DND-41 (cell line): ENCODE measurements around the gene LMO1.

Experiments used
- ATAC-seq: fragments of 200-7000 bp; cut with Tn5 transposase; 3 replicates; pipeline ENCODE4 v1.9.1; 2021; ENCODE audit warnings: low read depth; ENCODE audit not compliant: insufficient read depth
- DNase-seq: peaks from one replicate; pipeline ENCODE4 v3.0.0-alpha.2; 2020
- H2AFZ ChIP-seq: 2 replicates; pipeline ENCODE4 v1.6.0; 2012; ENCODE audit warnings: low read depth, low read length
- H3K27ac ChIP-seq: 2 replicates; pipeline ENCODE4 v1.5.1; 2012; ENCODE audit warnings: low read length, inconsistent platforms
- H3K27me3 ChIP-seq: fragments of 200-600 bp; sonication (generic); 2 replicates; pipeline ENCODE4 v1.6.0; 2012; ENCODE audit warnings: low read length, mild to moderate bottlenecking, inconsistent platforms; ENCODE audit not compliant: insufficient read depth, poor library complexity
- H3K36me3 ChIP-seq: 2 replicates; pipeline ENCODE4 v1.5.1; 2012; ENCODE audit warnings: low read length, inconsistent platforms; ENCODE audit not compliant: insufficient read depth
- H3K4me1 ChIP-seq: 2 replicates; pipeline ENCODE4 v1.5.1; 2012; ENCODE audit warnings: mild to moderate bottlenecking, low read length; ENCODE audit not compliant: insufficient read depth
- H3K4me2 ChIP-seq: 2 replicates; pipeline ENCODE4 v1.6.0; 2012; ENCODE audit warnings: mild to moderate bottlenecking, moderate library complexity, low read length, inconsistent platforms; ENCODE audit not compliant: insufficient read depth
- H3K4me3 ChIP-seq, 2 experiments: fragments of 200-600 bp in 1 of 2; shearing (Covaris generic) in 1 of 2; 2 replicates each; pipeline ENCODE4 v1.5.1; 2012 to 2016; ENCODE audit warnings: inconsistent platforms in 2 of 2, low read length in 2 of 2, mild to moderate bottlenecking in 2 of 2, low read depth in 1 of 2, moderate library complexity in 1 of 2
- H3K79me2 ChIP-seq: 2 replicates; pipeline ENCODE4 v1.6.0; 2012; ENCODE audit warnings: low read length, inconsistent platforms; ENCODE audit not compliant: insufficient read depth
- H3K9ac ChIP-seq: 2 replicates; pipeline ENCODE4 v1.6.0; 2012; ENCODE audit warnings: low read depth, mild to moderate bottlenecking, inconsistent platforms, low read length, moderate library complexity
- H3K9me3 ChIP-seq: 2 replicates; pipeline ENCODE4 v1.5.1; 2012; ENCODE audit warnings: low read length, moderate library complexity, mild to moderate bottlenecking, inconsistent platforms; ENCODE audit not compliant: insufficient read depth, severe bottlenecking
- H4K20me1 ChIP-seq: 2 replicates; pipeline ENCODE4 v1.6.0; 2012; ENCODE audit warnings: low read length; ENCODE audit not compliant: insufficient read depth
- CTCF ChIP-seq: IDR thresholded peaks from 2 replicates; pipeline ENCODE4 v1.5.1; 2012; ENCODE audit warnings: borderline replicate concordance, low read length, moderate library complexity, mild to moderate bottlenecking; ENCODE audit not compliant: poor library complexity, severe bottlenecking; ENCODE audit errors: extremely low read depth
- EZH2 ChIP-seq: IDR thresholded peaks from 3 replicates; pipeline ENCODE4 v1.6.1; 2012; ENCODE audit warnings: borderline replicate concordance, low read depth, mild to moderate bottlenecking, moderate library complexity, low read length, inconsistent platforms; ENCODE audit not compliant: severe bottlenecking

LMO1 gene

GRCh38 chr11:8219257-8220021 is 44.2 kb downstream of the LMO1 start:
- no peaks in the 10 kb centered on the region for H3K36me3 ChIP-seq
- H2AFZ ChIP-seq, result no peak overlapping the region; the same call in 1 of the 2 replicates
- no peaks in the 10 kb centered on the region for H3K4me1 ChIP-seq
- H3K27ac ChIP-seq, result no peak overlapping the region
- H3K9ac ChIP-seq, result no peak overlapping the region
- H4K20me1 ChIP-seq, result no peaks in the 10 kb centered on the region; the same call in 1 of the 2 replicates
- ATAC-seq, result no peak
- no peaks in the 10 kb centered on the region for H3K27me3 ChIP-seq
- no peak overlapping the region for H3K4me3 ChIP-seq
- peak; percentile 61 for TF ChIP-seq CTCF
- no peak for TF ChIP-seq EZH2
- no peak overlapping the region for H3K4me2 ChIP-seq
- H3K9me3 ChIP-seq, result no peaks in the 10 kb centered on the region
- peak; percentile 30 for DNase-seq
- H3K79me2 ChIP-seq, result no peaks in the 10 kb centered on the region

- H3K27ac ChIP-seq, result no peak overlapping the region
- H3K27me3 ChIP-seq, result no peaks in the 10 kb centered on the region
- no peak overlapping the region for H3K4me3 ChIP-seq
- peak; percentile 16 for TF ChIP-seq CTCF
- no peak for TF ChIP-seq EZH2
- H3K4me2 ChIP-seq, result no peak overlapping the region
- H4K20me1 ChIP-seq, result no peaks in the 10 kb centered on the region; the same call in 1 of the 2 replicates
- H3K4me1 ChIP-seq, result no peaks in the 10 kb centered on the region
- no peak overlapping the region for H3K9ac ChIP-seq
- ATAC-seq (no peak), DNase-seq (no peak)
- H3K79me2 ChIP-seq, result no peaks in the 10 kb centered on the region
- H2AFZ ChIP-seq, result no peak overlapping the region
- H3K9me3 ChIP-seq, result no peaks in the 10 kb centered on the region
- no peaks in the 10 kb centered on the region for H3K36me3 ChIP-seq
These were observed 44.8 kb downstream of the LMO1 start for GRCh38 chr11:8218840-8219239.

- Histone ChIP-seq H3K4me2 (no peak overlapping the region), H3K4me3 (no peak overlapping the region), H3K79me2 (no peaks in the 10 kb centered on the region), H2AFZ (no peak overlapping the region), H3K27me3 (peaks cover 4% of the 10 kb centered on the region), H3K4me1 (no peaks in the 10 kb centered on the region), H3K9ac (no peak overlapping the region), H3K9me3 (no peaks in the 10 kb centered on the region), H4K20me1 (no peaks in the 10 kb centered on the region; the same call in 1 of the 2 replicates), H3K27ac (no peak overlapping the region), H3K36me3 (no peaks in the 10 kb centered on the region)
- no peak for ATAC-seq
- no peak for DNase-seq
- TF ChIP-seq EZH2, result no peak
- no peak for TF ChIP-seq CTCF
These were observed 45.3 kb downstream of the LMO1 start for GRCh38 chr11:8218409-8218808.
